Ovary (tissue), 3 donors: ENCODE measurements around the gene CDCA3.

Source experiments
- EP300 ChIP-seq: sonication (generic); formaldehyde crosslinking; IDR thresholded peaks from one replicate; pipeline ENCODE4 v1.6.1; 2017; ENCODE audit warnings: antibody characterized with exemption
- POLR2A ChIP-seq: fragments of 450-650 bp; IDR thresholded peaks from one replicate; pipeline ENCODE4 v1.6.1; 2017; ENCODE audit warnings: antibody characterized with exemption, mild to moderate bottlenecking, moderate library complexity
- TF ChIP-seq, protein P1 (sequence below), 3 donors: fragments of 450-650 bp in 2 of 3; fragments of 200-600 bp in 1 of 3; IDR thresholded peaks; one replicate each; pipeline versions ENCODE4 v1.5.1 to v1.8.0; 2016 to 2022; ENCODE audit warnings: antibody characterized with exemption in 3 of 3, mild to moderate bottlenecking in 1 of 3
- donor health status: DM: no; HTN: no; CAD: no.

DNA sequence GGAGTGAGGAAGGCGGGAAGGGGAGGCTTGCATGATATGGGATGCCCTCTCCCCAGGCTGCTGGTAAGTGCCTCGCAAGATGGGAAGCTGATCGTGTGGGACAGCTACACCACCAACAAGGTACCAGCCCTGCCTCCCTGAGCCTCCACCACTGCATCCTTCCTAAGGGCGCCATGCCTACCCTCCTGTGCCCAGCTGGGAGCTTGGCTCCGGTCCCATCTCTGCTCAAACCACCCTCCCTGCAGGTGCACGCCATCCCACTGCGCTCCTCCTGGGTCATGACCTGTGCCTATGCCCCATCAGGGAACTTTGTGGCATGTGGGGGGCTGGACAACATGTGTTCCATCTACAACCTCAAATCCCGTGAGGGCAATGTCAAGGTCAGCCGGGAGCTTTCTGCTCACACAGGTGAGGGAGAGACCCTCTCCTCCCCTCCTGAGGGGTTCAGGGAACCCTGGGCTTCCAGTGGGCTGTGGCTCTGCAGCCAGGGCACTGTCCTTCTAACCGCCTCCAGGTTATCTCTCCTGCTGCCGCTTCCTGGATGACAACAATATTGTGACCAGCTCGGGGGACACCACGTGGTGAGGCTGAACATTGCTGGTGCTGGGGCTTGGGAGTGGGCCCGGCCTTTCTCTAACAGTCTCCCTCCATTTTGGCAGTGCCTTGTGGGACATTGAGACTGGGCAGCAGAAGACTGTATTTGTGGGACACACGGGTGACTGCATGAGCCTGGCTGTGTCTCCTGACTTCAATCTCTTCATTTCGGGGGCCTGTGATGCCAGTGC, 7.8 kb downstream of the CDCA3 start:
- TF ChIP-seq, protein P1, sequence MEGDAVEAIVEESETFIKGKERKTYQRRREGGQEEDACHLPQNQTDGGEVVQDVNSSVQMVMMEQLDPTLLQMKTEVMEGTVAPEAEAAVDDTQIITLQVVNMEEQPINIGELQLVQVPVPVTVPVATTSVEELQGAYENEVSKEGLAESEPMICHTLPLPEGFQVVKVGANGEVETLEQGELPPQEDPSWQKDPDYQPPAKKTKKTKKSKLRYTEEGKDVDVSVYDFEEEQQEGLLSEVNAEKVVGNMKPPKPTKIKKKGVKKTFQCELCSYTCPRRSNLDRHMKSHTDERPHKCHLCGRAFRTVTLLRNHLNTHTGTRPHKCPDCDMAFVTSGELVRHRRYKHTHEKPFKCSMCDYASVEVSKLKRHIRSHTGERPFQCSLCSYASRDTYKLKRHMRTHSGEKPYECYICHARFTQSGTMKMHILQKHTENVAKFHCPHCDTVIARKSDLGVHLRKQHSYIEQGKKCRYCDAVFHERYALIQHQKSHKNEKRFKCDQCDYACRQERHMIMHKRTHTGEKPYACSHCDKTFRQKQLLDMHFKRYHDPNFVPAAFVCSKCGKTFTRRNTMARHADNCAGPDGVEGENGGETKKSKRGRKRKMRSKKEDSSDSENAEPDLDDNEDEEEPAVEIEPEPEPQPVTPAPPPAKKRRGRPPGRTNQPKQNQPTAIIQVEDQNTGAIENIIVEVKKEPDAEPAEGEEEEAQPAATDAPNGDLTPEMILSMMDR (IDR thresholded peaks at IDR 0.05), result no peak
- TF ChIP-seq POLR2A, result no peak
- TF ChIP-seq EP300, result no peak
